WERI-Rb-1 (cell line): ENCODE measurements around the gene FUCA1.
A peak's percentile ranks its signal among the peaks of the same experiment; 100 is the strongest.

ENCODE experiments used
- DNase-seq: peaks from one replicate; pipeline ENCODE4 v3.0.0-alpha.2; 2020
- H3K27ac ChIP-seq: fragments of 250-450 bp; sonication (Bioruptor Pico); 2 replicates; pipeline ENCODE4 v1.5.1; 2020; ENCODE audit warnings: mild to moderate bottlenecking, moderate library complexity
- H3K27me3 ChIP-seq: fragments of 250-450 bp; sonication (Bioruptor Pico); 2 replicates; pipeline ENCODE4 v1.5.1; 2021; ENCODE audit warnings: mild to moderate bottlenecking, low read depth, moderate library complexity; ENCODE audit not compliant: insufficient read depth, severe bottlenecking
- H3K36me3 ChIP-seq: fragments of 250-450 bp; sonication (Bioruptor Pico); 2 replicates; pipeline ENCODE4 v1.5.1; 2020; ENCODE audit warnings: mild to moderate bottlenecking, moderate library complexity
- H3K4me3 ChIP-seq: 2 replicates; pipeline ENCODE4 v1.5.1; 2011; ENCODE audit warnings: low read depth, mild to moderate bottlenecking, control low read depth, low read length
- H3K9me3 ChIP-seq: fragments of 250-450 bp; sonication (Bioruptor Pico); 2 replicates; pipeline ENCODE4 v1.5.1; 2021; ENCODE audit warnings: mild to moderate bottlenecking, moderate library complexity; ENCODE audit not compliant: severe bottlenecking
- CTCF ChIP-seq: IDR thresholded peaks from 2 replicates; pipeline ENCODE4 v1.5.1; 2011; ENCODE audit warnings: low read depth, mild to moderate bottlenecking, control low read depth, inconsistent platforms, low read length

The FUCA1 gene

GRCh38 chr1:23797478-23798448 is 70.3 kb downstream of the FUCA1 start:
- Histone ChIP-seq H3K27ac (no peak overlapping the region), H3K9me3 (no peaks in the 10 kb centered on the region), H3K27me3 (no peaks in the 10 kb centered on the region), H3K4me3 (no peak overlapping the region), H3K36me3 (peaks cover 41% of the 10 kb centered on the region)
- TF ChIP-seq CTCF: no peak
- DNase-seq: no peak

- H3K36me3 ChIP-seq: peaks cover 41% of the 10 kb centered on the region
Measured at GRCh38 chr1:23796466-23797271, 71.4 kb downstream of the FUCA1 start.

GRCh38 chr1:23795676-23796465 is 72.2 kb downstream of the FUCA1 start:
- no peaks in the 10 kb centered on the region for H3K9me3 ChIP-seq
- no peaks in the 10 kb centered on the region for H3K27me3 ChIP-seq
- no peak for TF ChIP-seq CTCF
- no peak overlapping the region for H3K27ac ChIP-seq
- H3K36me3 ChIP-seq: peaks cover 41% of the 10 kb centered on the region
- no peak overlapping the region for H3K4me3 ChIP-seq
- DNase-seq: no peak

More at GRCh38 chr1:23796466-23797271, 71.4 kb downstream of the FUCA1 start:
- TF ChIP-seq CTCF: 0 out of 2 replicates have a peak, but pooled peaks have one; percentile 16
- Histone ChIP-seq H3K4me3 (no peak overlapping the region), H3K27me3 (no peaks in the 10 kb centered on the region), H3K9me3 (no peaks in the 10 kb centered on the region), H3K27ac (no peak overlapping the region)
- DNase-seq: no peak
